GM12878 (cell line): ENCODE data around the gene SKAP1. TPM values are rescaled to one million over a fixed set of nuclear protein-coding genes. Genes with fewer than 3 reads are reported as not detected.

Source experiments
- ATAC-seq: fragments of 200-7000 bp; cut with Tn5 transposase; 3 replicates; pipeline ENCODE4 v1.9.1; 2020; ENCODE audit warnings: mild to moderate bottlenecking, moderate library complexity
- BruUV-seq: library from RNA; stranded (reverse); fragments of 400-500 nt; replicated peaks from 2 replicates; lab custom pipeline; 2021; lab: Mats Ljungman, UMichigan
- CTCF ChIA-PET: fragments of 300-600 bp; sonication (Branson Sonifier 250); formaldehyde crosslinking; extraction: SDS; loops from one replicate; lab custom pipeline; 2021; ENCODE audit warnings: inconsistent platforms; lab: Yijun Ruan, JAX
- POLR2A ChIA-PET: fragments of 350-600 bp; formaldehyde crosslinking; extraction: SDS; loops from one replicate; lab custom pipeline; 2021; ENCODE audit warnings: inconsistent platforms; lab: Charles Lee
- RAD21 ChIA-PET: fragments of 300-600 bp; sonication (Branson Sonifier 250); formaldehyde crosslinking; loops from one replicate; lab custom pipeline; 2023; ENCODE audit warnings: antibody characterized with exemption; ENCODE audit not compliant: unreplicated experiment; lab: Charles Lee
- SMC1A ChIA-PET: fragments of 300-600 bp; sonication (Branson Sonifier 250); formaldehyde crosslinking; loops from one replicate; lab custom pipeline; 2023; ENCODE audit not compliant: unreplicated experiment, uncharacterized antibody; lab: Charles Lee
- DNase-seq: peaks from one replicate; pipeline ENCODE4 v3.0.0-alpha.2; 2011; ENCODE audit warnings: low read depth, low spot score
- FAIRE-seq: peaks from 3 replicates; lab custom pipeline; 2011; peaks lifted over from hg19 to GRCh38; lab: Jason Lieb, UNC
- H2AFZ ChIP-seq: 2 replicates; pipeline ENCODE4 v1.6.0; 2011; ENCODE audit warnings: low read depth, low read length, control low read depth; ENCODE audit not compliant: control insufficient read depth
- H3K27ac ChIP-seq: 2 replicates; pipeline ENCODE4 v1.5.1; 2011; ENCODE audit warnings: control low read depth; ENCODE audit not compliant: control insufficient read depth, insufficient read depth
- H3K27me3 ChIP-seq, 2 experiments: replicated peaks in 1 of 2; 2 replicates each; pipeline versions ENCODE4 v1.6.0 to v1.6.1; 2011; ENCODE audit warnings: low read length in 1 of 2; ENCODE audit not compliant: control insufficient read depth in 2 of 2, insufficient read depth in 2 of 2
- H3K36me3 ChIP-seq, 2 experiments: 2 replicates each; pipeline ENCODE4 v1.5.1; 2011; ENCODE audit warnings: low read length in 1 of 2; ENCODE audit not compliant: control insufficient read depth in 2 of 2, insufficient read depth in 2 of 2
- H3K4me1 ChIP-seq: 2 replicates; pipeline ENCODE4 v1.6.1; 2011; ENCODE audit warnings: mild to moderate bottlenecking, low read length, moderate library complexity, mixed read lengths; ENCODE audit not compliant: control insufficient read depth, insufficient read depth
- H3K4me2 ChIP-seq: 2 replicates; pipeline ENCODE4 v1.6.0; 2011; ENCODE audit warnings: control low read depth; ENCODE audit not compliant: control insufficient read depth, insufficient read depth
- H3K4me3 ChIP-seq: fragments of 200-600 bp; sonication (generic); 2 replicates; pipeline ENCODE4 v1.5.1; 2016
- H3K79me2 ChIP-seq: 2 replicates; pipeline ENCODE4 v1.6.0; 2011; ENCODE audit warnings: low read length; ENCODE audit not compliant: control insufficient read depth, insufficient read depth
- H3K9ac ChIP-seq: 2 replicates; pipeline ENCODE4 v1.8.0; 2011; ENCODE audit warnings: low read length, control low read depth, mixed read lengths; ENCODE audit not compliant: control insufficient read depth, insufficient read depth
- H3K9me3 ChIP-seq: replicated peaks from 3 replicates; pipeline ENCODE4 v1.5.1; 2011; ENCODE audit warnings: mild to moderate bottlenecking, low read length; ENCODE audit not compliant: control insufficient read depth, insufficient read depth
- H4K20me1 ChIP-seq: 2 replicates; pipeline ENCODE4 v1.6.0; 2011; ENCODE audit not compliant: control insufficient read depth, insufficient read depth
- GABPA ChIP-seq: IDR thresholded peaks from 2 replicates; pipeline ENCODE4 v1.6.1; 2014; ENCODE audit warnings: antibody characterized with exemption, low read depth, mild to moderate bottlenecking, inconsistent platforms
- NR2C1 ChIP-seq: fragments of 450-650 bp; IDR thresholded peaks from 2 replicates; pipeline ENCODE4 v1.6.1; 2017; ENCODE audit warnings: antibody characterized with exemption, mild to moderate bottlenecking, moderate library complexity
- POLR2AphosphoS2 ChIP-seq: IDR thresholded peaks from 2 replicates; pipeline ENCODE4 v1.6.1; 2011; ENCODE audit warnings: low read depth, mild to moderate bottlenecking, low read length, improper control_type of control experiment, moderate library complexity
- SIN3A ChIP-seq: IDR thresholded peaks from 2 replicates; pipeline ENCODE4 v1.6.1; 2012; ENCODE audit warnings: low read depth, low read length, improper control_type of control experiment
- in situ Hi-C: fragments of 300-500 bp; cut with MboI; formaldehyde crosslinking; loops from 9 replicates; pipeline ENCODE4 v1.14.3; 2018; ENCODE audit warnings: mixed read lengths
- intact Hi-C: fragments of 100-400 bp; cut with micrococcal nuclease; formaldehyde crosslinking; loops from one replicate; pipeline ENCODE4 v1.14.2; 2022; ENCODE audit not compliant: unreplicated experiment
- polyA plus RNA-seq, 11 experiments: library from polyadenylated mRNA; depleted of rRNA in 4 of 11; unstranded in 6 of 11; stranded (reverse) in 5 of 11; fragments of >200 nt; fragmentation: Nextera tagmentation in 4 of 11; fragmentation: Illumina TruSeq in 1 of 11; extraction: Ambion mirVana in 4 of 11; extraction: Trizol in 1 of 11; gene quantifications; 1 replicate in 1 of 11; 2 replicates in 10 of 11; pipeline versions ENCODE4 v1.2.1 to v1.2.3, GENCODE V29; 2011 to 2016; ENCODE audit warnings: inconsistent platforms in 2 of 11, missing spikeins in 2 of 11, low read depth in 1 of 11
- total RNA-seq, 4 experiments: library from RNA; depleted of rRNA in 3 of 4; stranded (reverse); fragments of >200 nt in 3 of 4; fragmentation: Illumina TruSeq in 1 of 4; extraction: Trizol in 1 of 4; gene quantifications; 2 replicates each; pipeline versions ENCODE4 v1.2.1 to v1.2.3, GENCODE V29; 2013 to 2021
- TF ChIP-seq, protein P1 (sequence below): fragments of 450-650 bp; conservative IDR thresholded peaks from 2 replicates; pipeline ENCODE4 v1.6.1; 2017; ENCODE audit warnings: mild to moderate bottlenecking, moderate library complexity
- TF ChIP-seq, protein P2 (sequence below): IDR thresholded peaks from 2 replicates; pipeline ENCODE4 v1.6.1; 2012; ENCODE audit warnings: low read depth, low read length, improper control_type of control experiment
- TF ChIP-seq, protein P3 (sequence below): fragments of 450-650 bp; IDR thresholded peaks from 2 replicates; pipeline ENCODE4 v1.6.1; 2016; ENCODE audit warnings: mild to moderate bottlenecking
- TF ChIP-seq, protein P4 (sequence below): fragments of 150-350 bp; IDR thresholded peaks from 2 replicates; pipeline ENCODE4 v1.6.1; 2016; ENCODE audit warnings: low read depth, low read length

Gene SKAP1
- total and polyA plus RNA-seq, 10 of the 15 experiments (the other 5 are each of a cell fraction or from before 2014, with no cell fraction given): 17.1 to 97.6 (median 35.9) TPM

DNA sequence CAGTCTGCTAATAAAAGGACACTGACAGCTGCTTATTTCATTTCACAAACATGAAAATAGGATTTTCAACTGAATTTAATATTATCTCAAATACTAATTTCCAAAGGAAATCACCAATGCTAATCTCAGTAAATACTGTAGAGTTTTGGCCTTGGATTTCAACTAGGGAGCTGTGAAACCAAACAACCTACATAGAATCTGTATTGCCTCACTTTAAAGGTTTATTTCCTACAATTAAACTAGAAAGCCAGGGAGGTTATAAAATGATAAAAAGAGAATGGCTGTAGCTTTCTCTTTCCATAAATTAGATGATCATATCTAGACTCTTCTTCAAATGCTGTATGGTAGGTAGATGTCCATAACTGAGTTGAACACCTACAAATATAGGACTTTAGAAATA is 82.8 kb downstream of the SKAP1 start:
- Histone ChIP-seq H3K79me2 (no peaks in the 10 kb centered on the region), H3K36me3 (peaks cover 3% of the 10 kb centered on the region in 2 experiments; a peak in 3 of 4 replicates), H4K20me1 (no peaks in the 10 kb centered on the region), H3K9me3 (no peaks in the 10 kb centered on the region), H3K27ac (no peak overlapping the region), H3K4me1 (no peaks in the 10 kb centered on the region), H3K4me2 (no peak overlapping the region), H2AFZ (no peak overlapping the region)
- DNase-seq: no peak
- no peak for ATAC-seq
- no TSS peak for BruUV-seq
- POLR2A ChIA-PET: interaction anchor here (0.8 to 1.2 kb wide), 3 partner anchors 14 to 254 kb away, joined by 3 read pairs; no protein-coding TSS in a partner anchor
- SMC1A ChIA-PET: interaction anchor here (0.6 to 4.5 kb wide), 21 partner anchors 9 to 272 kb away, joined by 3 to 37 read pairs (median 4); no protein-coding TSS in a partner anchor
- no peak for FAIRE-seq
- TF ChIP-seq, protein P1, sequence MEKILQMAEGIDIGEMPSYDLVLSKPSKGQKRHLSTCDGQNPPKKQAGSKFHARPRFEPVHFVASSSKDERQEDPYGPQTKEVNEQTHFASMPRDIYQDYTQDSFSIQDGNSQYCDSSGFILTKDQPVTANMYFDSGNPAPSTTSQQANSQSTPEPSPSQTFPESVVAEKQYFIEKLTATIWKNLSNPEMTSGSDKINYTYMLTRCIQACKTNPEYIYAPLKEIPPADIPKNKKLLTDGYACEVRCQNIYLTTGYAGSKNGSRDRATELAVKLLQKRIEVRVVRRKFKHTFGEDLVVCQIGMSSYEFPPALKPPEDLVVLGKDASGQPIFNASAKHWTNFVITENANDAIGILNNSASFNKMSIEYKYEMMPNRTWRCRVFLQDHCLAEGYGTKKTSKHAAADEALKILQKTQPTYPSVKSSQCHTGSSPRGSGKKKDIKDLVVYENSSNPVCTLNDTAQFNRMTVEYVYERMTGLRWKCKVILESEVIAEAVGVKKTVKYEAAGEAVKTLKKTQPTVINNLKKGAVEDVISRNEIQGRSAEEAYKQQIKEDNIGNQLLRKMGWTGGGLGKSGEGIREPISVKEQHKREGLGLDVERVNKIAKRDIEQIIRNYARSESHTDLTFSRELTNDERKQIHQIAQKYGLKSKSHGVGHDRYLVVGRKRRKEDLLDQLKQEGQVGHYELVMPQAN: no peak
- no peak for TF ChIP-seq GABPA
- TF ChIP-seq, protein P2, sequence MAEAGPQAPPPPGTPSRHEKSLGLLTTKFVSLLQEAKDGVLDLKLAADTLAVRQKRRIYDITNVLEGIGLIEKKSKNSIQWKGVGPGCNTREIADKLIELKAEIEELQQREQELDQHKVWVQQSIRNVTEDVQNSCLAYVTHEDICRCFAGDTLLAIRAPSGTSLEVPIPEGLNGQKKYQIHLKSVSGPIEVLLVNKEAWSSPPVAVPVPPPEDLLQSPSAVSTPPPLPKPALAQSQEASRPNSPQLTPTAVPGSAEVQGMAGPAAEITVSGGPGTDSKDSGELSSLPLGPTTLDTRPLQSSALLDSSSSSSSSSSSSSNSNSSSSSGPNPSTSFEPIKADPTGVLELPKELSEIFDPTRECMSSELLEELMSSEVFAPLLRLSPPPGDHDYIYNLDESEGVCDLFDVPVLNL: no peak
- TF ChIP-seq, protein P3, sequence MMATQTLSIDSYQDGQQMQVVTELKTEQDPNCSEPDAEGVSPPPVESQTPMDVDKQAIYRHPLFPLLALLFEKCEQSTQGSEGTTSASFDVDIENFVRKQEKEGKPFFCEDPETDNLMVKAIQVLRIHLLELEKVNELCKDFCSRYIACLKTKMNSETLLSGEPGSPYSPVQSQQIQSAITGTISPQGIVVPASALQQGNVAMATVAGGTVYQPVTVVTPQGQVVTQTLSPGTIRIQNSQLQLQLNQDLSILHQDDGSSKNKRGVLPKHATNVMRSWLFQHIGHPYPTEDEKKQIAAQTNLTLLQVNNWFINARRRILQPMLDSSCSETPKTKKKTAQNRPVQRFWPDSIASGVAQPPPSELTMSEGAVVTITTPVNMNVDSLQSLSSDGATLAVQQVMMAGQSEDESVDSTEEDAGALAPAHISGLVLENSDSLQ: no peak
- TF ChIP-seq, protein P4, sequence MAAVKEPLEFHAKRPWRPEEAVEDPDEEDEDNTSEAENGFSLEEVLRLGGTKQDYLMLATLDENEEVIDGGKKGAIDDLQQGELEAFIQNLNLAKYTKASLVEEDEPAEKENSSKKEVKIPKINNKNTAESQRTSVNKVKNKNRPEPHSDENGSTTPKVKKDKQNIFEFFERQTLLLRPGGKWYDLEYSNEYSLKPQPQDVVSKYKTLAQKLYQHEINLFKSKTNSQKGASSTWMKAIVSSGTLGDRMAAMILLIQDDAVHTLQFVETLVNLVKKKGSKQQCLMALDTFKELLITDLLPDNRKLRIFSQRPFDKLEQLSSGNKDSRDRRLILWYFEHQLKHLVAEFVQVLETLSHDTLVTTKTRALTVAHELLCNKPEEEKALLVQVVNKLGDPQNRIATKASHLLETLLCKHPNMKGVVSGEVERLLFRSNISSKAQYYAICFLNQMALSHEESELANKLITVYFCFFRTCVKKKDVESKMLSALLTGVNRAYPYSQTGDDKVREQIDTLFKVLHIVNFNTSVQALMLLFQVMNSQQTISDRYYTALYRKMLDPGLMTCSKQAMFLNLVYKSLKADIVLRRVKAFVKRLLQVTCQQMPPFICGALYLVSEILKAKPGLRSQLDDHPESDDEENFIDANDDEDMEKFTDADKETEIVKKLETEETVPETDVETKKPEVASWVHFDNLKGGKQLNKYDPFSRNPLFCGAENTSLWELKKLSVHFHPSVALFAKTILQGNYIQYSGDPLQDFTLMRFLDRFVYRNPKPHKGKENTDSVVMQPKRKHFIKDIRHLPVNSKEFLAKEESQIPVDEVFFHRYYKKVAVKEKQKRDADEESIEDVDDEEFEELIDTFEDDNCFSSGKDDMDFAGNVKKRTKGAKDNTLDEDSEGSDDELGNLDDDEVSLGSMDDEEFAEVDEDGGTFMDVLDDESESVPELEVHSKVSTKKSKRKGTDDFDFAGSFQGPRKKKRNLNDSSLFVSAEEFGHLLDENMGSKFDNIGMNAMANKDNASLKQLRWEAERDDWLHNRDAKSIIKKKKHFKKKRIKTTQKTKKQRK: no peak
- TF ChIP-seq NR2C1: no peak
- TF ChIP-seq POLR2AphosphoS2: no peak
- no peak for TF ChIP-seq SIN3A
- TF ChIP-seq, all 136 proteins: peak for 0
- RAD21 ChIA-PET: interaction anchor here (0.7 to 3.4 kb wide), 14 partner anchors 12 to 267 kb away, joined by 3 to 35 read pairs (median 4); partner anchors contain the start of genes HOXB3 and HOXB5
- in situ Hi-C loops: loop anchor here (5.0 kb wide), 1 partner anchor 115 kb away; no protein-coding TSS in a partner anchor
- intact Hi-C loops: no loop called here
- CTCF ChIA-PET: interaction anchor here (0.6 to 4.7 kb wide), 23 partner anchors 9 to 330 kb away, joined by 3 to 33 read pairs (median 4); partner anchors contain the start of gene HOXB5
- H3K27me3 ChIP-seq: no peaks in the 10 kb centered on the region
- H3K9ac ChIP-seq: no peak overlapping the region
- no peak overlapping the region for H3K4me3 ChIP-seq
